ENCODE data around the gene OR10A3.

OR10A3 gene

GRCh38 chr11:7941146-7941545 lies 362 bp downstream of the OR10A3 start:
- Histone ChIP-seq H3K4me3 (ENCODE audit: low read depth, low read length) (no peak overlapping the region), H3K4me1 (ENCODE audit: control insufficient read depth, insufficient read depth, low read length, unreplicated experiment) (no peaks in the 10 kb centered on the region), H3K27ac (ENCODE audit: low read depth, low read length) (no peak overlapping the region), H2AFZ (ENCODE audit: low read length, unreplicated experiment) (no peak overlapping the region), H3K36me3 (ENCODE audit: insufficient read depth, low read length) (no peaks in the 10 kb centered on the region), H3K79me2 (ENCODE audit: control insufficient read depth, insufficient read depth, low read length, unreplicated experiment) (no peaks in the 10 kb centered on the region), H3K27me3 (ENCODE audit: insufficient read depth, low read length) (peaks cover 10% of the 10 kb centered on the region)

GRCh38 chr11:7936615-7937014 lies 4.9 kb downstream of the OR10A3 start:
- no peak overlapping the region for H3K4me3 ChIP-seq (ENCODE audit: low read depth, low read length)
- no peak overlapping the region for H3K27ac ChIP-seq (ENCODE audit: low read depth, low read length)
- peaks cover 15% of the 10 kb centered on the region for H3K27me3 ChIP-seq (ENCODE audit: insufficient read depth, low read length)
- no peaks in the 10 kb centered on the region for H3K4me1 ChIP-seq (ENCODE audit: control insufficient read depth, insufficient read depth, low read length, unreplicated experiment)
- H3K36me3 ChIP-seq (ENCODE audit: insufficient read depth, low read length), result no peaks in the 10 kb centered on the region
- H3K79me2 ChIP-seq (ENCODE audit: control insufficient read depth, insufficient read depth, low read length, unreplicated experiment), result no peaks in the 10 kb centered on the region
- H2AFZ ChIP-seq (ENCODE audit: low read length, unreplicated experiment), result no peak overlapping the region

GRCh38 chr11:7931168-7931567 lies 10.3 kb downstream of the OR10A3 start, which contains the start of gene OR10A6:
OR10A6 (minus strand) TSS chr11:7931268; CDS start chr11:7928662, 2,606 bp downstream.
- Histone ChIP-seq H3K79me2 (ENCODE audit: control insufficient read depth, insufficient read depth, low read length, unreplicated experiment) (no peaks in the 10 kb centered on the region), H3K4me1 (ENCODE audit: control insufficient read depth, insufficient read depth, low read length, unreplicated experiment) (no peaks in the 10 kb centered on the region), H3K27me3 (ENCODE audit: insufficient read depth, low read length) (0 out of 2 replicates have a peak, but pooled peaks cover 5% of the 10 kb centered on the region), H2AFZ (ENCODE audit: low read length, unreplicated experiment) (no peak within 1 kb of the TSS), H3K36me3 (ENCODE audit: insufficient read depth, low read length) (no peaks in the 10 kb centered on the region), H3K4me3 (ENCODE audit: low read depth, low read length) (no peak within 1 kb of the TSS), H3K27ac (ENCODE audit: low read depth, low read length) (no peak within 1 kb of the TSS)

GRCh38 chr11:7927635-7928034 lies 13.9 kb downstream of the OR10A3 start:
- no peaks in the 10 kb centered on the region for H3K4me1 ChIP-seq (ENCODE audit: control insufficient read depth, insufficient read depth, low read length, unreplicated experiment)
- H3K79me2 ChIP-seq (ENCODE audit: control insufficient read depth, insufficient read depth, low read length, unreplicated experiment), result no peaks in the 10 kb centered on the region
- H3K27me3 ChIP-seq (ENCODE audit: insufficient read depth, low read length), result 0 out of 2 replicates have a peak, but pooled peaks cover 5% of the 10 kb centered on the region
- H3K4me3 ChIP-seq (ENCODE audit: low read depth, low read length), result no peak overlapping the region
- H3K36me3 ChIP-seq (ENCODE audit: insufficient read depth, low read length), result no peaks in the 10 kb centered on the region
- no peak overlapping the region for H3K27ac ChIP-seq (ENCODE audit: low read depth, low read length)
- H2AFZ ChIP-seq (ENCODE audit: low read length, unreplicated experiment), result no peak overlapping the region

GRCh38 chr11:7924536-7924935 lies 17.0 kb downstream of the OR10A3 start:
- Histone ChIP-seq H3K79me2 (ENCODE audit: control insufficient read depth, insufficient read depth, low read length, unreplicated experiment) (no peaks in the 10 kb centered on the region), H3K4me1 (ENCODE audit: control insufficient read depth, insufficient read depth, low read length, unreplicated experiment) (no peaks in the 10 kb centered on the region), H3K4me3 (ENCODE audit: low read depth, low read length) (no peak overlapping the region), H3K27ac (ENCODE audit: low read depth, low read length) (no peak overlapping the region), H2AFZ (ENCODE audit: low read length, unreplicated experiment) (no peak overlapping the region), H3K27me3 (ENCODE audit: insufficient read depth, low read length) (no peaks in the 10 kb centered on the region), H3K36me3 (ENCODE audit: insufficient read depth, low read length) (no peaks in the 10 kb centered on the region)

GRCh38 chr11:7918141-7918540 lies 23.4 kb downstream of the OR10A3 start:
- no peak overlapping the region for H3K4me3 ChIP-seq (ENCODE audit: low read depth, low read length)
- no peaks in the 10 kb centered on the region for H3K79me2 ChIP-seq (ENCODE audit: control insufficient read depth, insufficient read depth, low read length, unreplicated experiment)
- H3K27ac ChIP-seq (ENCODE audit: low read depth, low read length), result no peak overlapping the region
- H2AFZ ChIP-seq (ENCODE audit: low read length, unreplicated experiment), result no peak overlapping the region
- H3K27me3 ChIP-seq (ENCODE audit: insufficient read depth, low read length), result no peaks in the 10 kb centered on the region
- H3K4me1 ChIP-seq (ENCODE audit: control insufficient read depth, insufficient read depth, low read length, unreplicated experiment), result no peaks in the 10 kb centered on the region
- H3K36me3 ChIP-seq (ENCODE audit: insufficient read depth, low read length), result no peaks in the 10 kb centered on the region

GRCh38 chr11:7911011-7911410 lies 30.5 kb downstream of the OR10A3 start:
- Histone ChIP-seq H2AFZ (ENCODE audit: low read length, unreplicated experiment) (no peak overlapping the region), H3K27me3 (ENCODE audit: insufficient read depth, low read length) (no peaks in the 10 kb centered on the region), H3K4me1 (ENCODE audit: control insufficient read depth, insufficient read depth, low read length, unreplicated experiment) (no peaks in the 10 kb centered on the region), H3K27ac (ENCODE audit: low read depth, low read length) (no peak overlapping the region), H3K79me2 (ENCODE audit: control insufficient read depth, insufficient read depth, low read length, unreplicated experiment) (no peaks in the 10 kb centered on the region), H3K4me3 (ENCODE audit: low read depth, low read length) (no peak overlapping the region), H3K36me3 (ENCODE audit: insufficient read depth, low read length) (no peaks in the 10 kb centered on the region)

- H3K4me3 ChIP-seq (ENCODE audit: low read depth, low read length), result no peak overlapping the region
- no peaks in the 10 kb centered on the region for H3K36me3 ChIP-seq (ENCODE audit: insufficient read depth, low read length)
- H3K4me1 ChIP-seq (ENCODE audit: control insufficient read depth, insufficient read depth, low read length, unreplicated experiment), result no peaks in the 10 kb centered on the region
- H2AFZ ChIP-seq (ENCODE audit: low read length, unreplicated experiment), result no peak overlapping the region
- H3K79me2 ChIP-seq (ENCODE audit: control insufficient read depth, insufficient read depth, low read length, unreplicated experiment), result no peaks in the 10 kb centered on the region
- no peak overlapping the region for H3K27ac ChIP-seq (ENCODE audit: low read depth, low read length)
- no peaks in the 10 kb centered on the region for H3K27me3 ChIP-seq (ENCODE audit: insufficient read depth, low read length)
Observed at GRCh38 chr11:7910286-7910788, 31.2 kb downstream of the OR10A3 start.

- Histone ChIP-seq H3K27me3 (ENCODE audit: insufficient read depth, low read length) (no peaks in the 10 kb centered on the region), H3K4me3 (ENCODE audit: low read depth, low read length) (no peak overlapping the region), H3K4me1 (ENCODE audit: control insufficient read depth, insufficient read depth, low read length, unreplicated experiment) (no peaks in the 10 kb centered on the region), H3K36me3 (ENCODE audit: insufficient read depth, low read length) (no peaks in the 10 kb centered on the region), H3K27ac (ENCODE audit: low read depth, low read length) (no peak overlapping the region), H3K79me2 (ENCODE audit: control insufficient read depth, insufficient read depth, low read length, unreplicated experiment) (no peaks in the 10 kb centered on the region), H2AFZ (ENCODE audit: low read length, unreplicated experiment) (no peak overlapping the region)
Observed at GRCh38 chr11:7909585-7910285, 31.8 kb downstream of the OR10A3 start.

- Histone ChIP-seq H3K4me1 (ENCODE audit: control insufficient read depth, insufficient read depth, low read length, unreplicated experiment) (no peaks in the 10 kb centered on the region), H3K4me3 (ENCODE audit: low read depth, low read length) (no peak overlapping the region), H3K27ac (ENCODE audit: low read depth, low read length) (no peak overlapping the region), H3K27me3 (ENCODE audit: insufficient read depth, low read length) (no peaks in the 10 kb centered on the region), H3K79me2 (ENCODE audit: control insufficient read depth, insufficient read depth, low read length, unreplicated experiment) (no peaks in the 10 kb centered on the region), H3K36me3 (ENCODE audit: insufficient read depth, low read length) (no peaks in the 10 kb centered on the region), H2AFZ (ENCODE audit: low read length, unreplicated experiment) (no peak overlapping the region)
Observed at GRCh38 chr11:7907121-7907520, 34.4 kb downstream of the OR10A3 start.

GRCh38 chr11:7906481-7906880 lies 35.0 kb downstream of the OR10A3 start:
- H3K27ac ChIP-seq (ENCODE audit: low read depth, low read length), result no peak overlapping the region
- no peak overlapping the region for H3K4me3 ChIP-seq (ENCODE audit: low read depth, low read length)
- no peak overlapping the region for H2AFZ ChIP-seq (ENCODE audit: low read length, unreplicated experiment)
- H3K27me3 ChIP-seq (ENCODE audit: insufficient read depth, low read length), result no peaks in the 10 kb centered on the region
- H3K36me3 ChIP-seq (ENCODE audit: insufficient read depth, low read length), result no peaks in the 10 kb centered on the region
- H3K4me1 ChIP-seq (ENCODE audit: control insufficient read depth, insufficient read depth, low read length, unreplicated experiment), result no peaks in the 10 kb centered on the region
- H3K79me2 ChIP-seq (ENCODE audit: control insufficient read depth, insufficient read depth, low read length, unreplicated experiment), result no peaks in the 10 kb centered on the region
